CD4-positive, CD25-positive, alpha-beta regulatory T cell (primary cell): ENCODE data around the gene CHCHD3. TPM values are rescaled to one million over a fixed set of nuclear protein-coding genes. Genes with fewer than 3 reads are reported as not detected.

Experiments used
- ATAC-seq, 2 donors: fragments of 150-1000 bp; cut with Tn5 transposase; one replicate each; pipeline ENCODE4 v1.10.0; 2021; ENCODE audit warnings: low read depth in 2 of 2, moderate number of reproducible peaks in 2 of 2, moderate library complexity in 1 of 2
- DNase-seq, 3 donors: peaks; one replicate each; pipeline versions ENCODE4 v3.0.0 to v3.0.0-alpha.2; 2012 to 2022; ENCODE audit warnings: mixed read lengths in 1 of 3
- H3K27ac ChIP-seq: one replicate; pipeline ENCODE4 v1.7.0; 2013; ENCODE audit warnings: mild to moderate bottlenecking, low read length; ENCODE audit not compliant: insufficient read depth, poor library complexity, severe bottlenecking
- H3K27me3 ChIP-seq: one replicate; pipeline ENCODE4 v1.7.0; 2013; ENCODE audit warnings: low read length; ENCODE audit not compliant: control insufficient read depth, insufficient read depth
- H3K36me3 ChIP-seq: one replicate; pipeline ENCODE4 v1.7.0; 2013; ENCODE audit warnings: mild to moderate bottlenecking, low read length, moderate library complexity; ENCODE audit not compliant: control insufficient read depth, insufficient read depth
- H3K4me1 ChIP-seq: 2 replicates; pipeline ENCODE4 v1.7.0; 2013; ENCODE audit warnings: mild to moderate bottlenecking, low read length; ENCODE audit not compliant: insufficient read depth, control insufficient read depth, poor library complexity, severe bottlenecking
- H3K4me3 ChIP-seq: one replicate; pipeline ENCODE4 v1.7.0; 2013; ENCODE audit warnings: low read depth, mild to moderate bottlenecking, low read length, moderate library complexity
- H3K9me3 ChIP-seq, 2 experiments: 1 replicate in 1 of 2; 2 replicates in 1 of 2; pipeline ENCODE4 v1.7.0; 2013; ENCODE audit warnings: low read length in 2 of 2, mild to moderate bottlenecking in 1 of 2, moderate library complexity in 1 of 2; ENCODE audit not compliant: control insufficient read depth in 2 of 2
- H3K27ac Mint-ChIP-seq, 3 donors: one replicate each; pipeline ENCODE4 v1.8.0; 2020 to 2022; ENCODE audit warnings: mild to moderate bottlenecking in 3 of 3, mixed read lengths in 3 of 3, moderate library complexity in 2 of 3
- H3K27me3 Mint-ChIP-seq: one replicate; pipeline ENCODE4 v1.8.0; 2022; ENCODE audit warnings: mild to moderate bottlenecking, mixed read lengths
- H3K36me3 Mint-ChIP-seq: one replicate; pipeline ENCODE4 v1.8.0; 2020; ENCODE audit warnings: mixed read lengths
- H3K4me1 Mint-ChIP-seq, 4 donors: one replicate each; pipeline ENCODE4 v1.8.0; 2020 to 2022; ENCODE audit warnings: mixed read lengths in 4 of 4, mild to moderate bottlenecking in 1 of 4
- H3K4me3 Mint-ChIP-seq, 4 donors: one replicate each; pipeline ENCODE4 v1.8.0; 2020 to 2022; ENCODE audit warnings: mild to moderate bottlenecking in 4 of 4, mixed read lengths in 4 of 4, moderate library complexity in 3 of 4
- H3K9me3 Mint-ChIP-seq, 7 donors: one replicate each; pipeline ENCODE4 v1.8.0; 2020 to 2022; ENCODE audit warnings: mixed read lengths in 7 of 7, mild to moderate bottlenecking in 3 of 7, moderate library complexity in 2 of 7
- polyA plus RNA-seq, 4 donors: library from polyadenylated mRNA; unstranded; fragments of 300-500 nt; fragmentation: Illumina TruSeq; gene quantifications; one replicate each; pipeline ENCODE4 v1.2.3, GENCODE V29; 2021
- total RNA-seq: library from RNA; stranded (reverse); gene quantifications from one replicate; pipeline ENCODE4 v1.2.3, GENCODE V29; 2022

Gene CHCHD3
- total and polyA plus RNA-seq, 5 donors from 2014 or later: 31.5 to 63.2 (median 43.3) TPM

- no peaks in the 10 kb centered on the region for H3K4me1 ChIP-seq
- no peak overlapping the region for H3K4me3 ChIP-seq
- Mint-ChIP-seq H3K27me3 (no peaks in the 10 kb centered on the region), H3K4me3 (no peak overlapping the region), H3K27ac (no peak overlapping the region), H3K9me3 (peaks cover 0 to 5% (median 0%) of the 10 kb centered on the region in 7 donors), H3K4me1 (peaks cover 3 to 12% (median 6%) of the 10 kb centered on the region in 4 donors), H3K36me3 (peaks cover 15% of the 10 kb centered on the region)
- DNase-seq (no peak), ATAC-seq (no peak)
- H3K27ac ChIP-seq: no peak overlapping the region
- peaks cover 0 to 2% of the 10 kb centered on the region in 2 experiments for H3K9me3 ChIP-seq
- peaks cover 5% of the 10 kb centered on the region for H3K36me3 ChIP-seq
- no peaks in the 10 kb centered on the region for H3K27me3 ChIP-seq
These were observed 56.8 kb downstream of the CHCHD3 start for GRCh38 chr7:133025056-133025455.

GRCh38 chr7:133024596-133024995, 57.3 kb downstream of the CHCHD3 start:
- H3K4me3 ChIP-seq: no peak overlapping the region
- Mint-ChIP-seq H3K27ac (no peak overlapping the region), H3K4me3 (no peak overlapping the region), H3K36me3 (peaks cover 16% of the 10 kb centered on the region), H3K27me3 (no peaks in the 10 kb centered on the region), H3K9me3 (peaks cover 0 to 5% (median 0%) of the 10 kb centered on the region in 7 donors), H3K4me1 (peaks cover 3 to 9% (median 5%) of the 10 kb centered on the region in 4 donors)
- peaks cover 0 to 2% of the 10 kb centered on the region in 2 experiments for H3K9me3 ChIP-seq
- ATAC-seq: no peak
- no peak overlapping the region for H3K27ac ChIP-seq
- no peak for DNase-seq
- peaks cover 5% of the 10 kb centered on the region for H3K36me3 ChIP-seq
- H3K27me3 ChIP-seq: no peaks in the 10 kb centered on the region
- H3K4me1 ChIP-seq: no peaks in the 10 kb centered on the region

- Mint-ChIP-seq H3K27me3 (no peaks in the 10 kb centered on the region), H3K36me3 (peaks cover 20% of the 10 kb centered on the region), H3K27ac (no peak overlapping the region), H3K4me1 (peaks cover 0 to 10% (median 6%) of the 10 kb centered on the region in 4 donors), H3K9me3 (peaks cover 0 to 5% (median 0%) of the 10 kb centered on the region in 7 donors), H3K4me3 (no peak overlapping the region)
- peaks cover 5% of the 10 kb centered on the region for H3K36me3 ChIP-seq
- DNase-seq (no peak), ATAC-seq (no peak)
- peaks cover 0 to 2% of the 10 kb centered on the region in 2 experiments for H3K9me3 ChIP-seq
- no peaks in the 10 kb centered on the region for H3K27me3 ChIP-seq
- no peak overlapping the region for H3K27ac ChIP-seq
- H3K4me3 ChIP-seq: no peak overlapping the region
- H3K4me1 ChIP-seq: no peaks in the 10 kb centered on the region
These were observed 58.4 kb downstream of the CHCHD3 start for GRCh38 chr7:133023370-133024071.

- peaks cover 5% of the 10 kb centered on the region for H3K36me3 ChIP-seq
- H3K27ac Mint-ChIP-seq: no peak overlapping the region
- peaks cover 0 to 5% (median 0%) of the 10 kb centered on the region in 7 donors for H3K9me3 Mint-ChIP-seq
- peaks cover 0 to 10% (median 7%) of the 10 kb centered on the region in 4 donors for H3K4me1 Mint-ChIP-seq
- peaks cover 20% of the 10 kb centered on the region for H3K36me3 Mint-ChIP-seq
- H3K4me3 ChIP-seq: no peak overlapping the region
- H3K27me3 ChIP-seq: no peaks in the 10 kb centered on the region
- H3K4me3 Mint-ChIP-seq: no peak overlapping the region
- peaks cover 0 to 2% of the 10 kb centered on the region in 2 experiments for H3K9me3 ChIP-seq
- no peaks in the 10 kb centered on the region for H3K4me1 ChIP-seq
- H3K27ac ChIP-seq: no peak overlapping the region
- ATAC-seq (no peak), DNase-seq (no peak)
- no peaks in the 10 kb centered on the region for H3K27me3 Mint-ChIP-seq
These were observed 59.2 kb downstream of the CHCHD3 start for GRCh38 chr7:133022661-133023060.

- H3K4me3 Mint-ChIP-seq: no peak overlapping the region
- ATAC-seq: no peak
- H3K27ac Mint-ChIP-seq: no peak overlapping the region
These were observed 60.7 kb downstream of the CHCHD3 start for GRCh38 chr7:133021196-133021595.

GRCh38 chr7:133020496-133020895, 61.4 kb downstream of the CHCHD3 start:
- H3K4me1 Mint-ChIP-seq: peaks cover 3 to 16% (median 11%) of the 10 kb centered on the region in 4 donors
- Histone ChIP-seq H3K4me1 (no peaks in the 10 kb centered on the region), H3K27ac (no peak overlapping the region), H3K27me3 (no peaks in the 10 kb centered on the region), H3K9me3 (no peaks in the 10 kb centered on the region), H3K4me3 (no peak overlapping the region), H3K36me3 (peaks cover 8% of the 10 kb centered on the region)
- DNase-seq (no peak), ATAC-seq (no peak)
- H3K9me3 Mint-ChIP-seq: peaks cover 0 to 2% (median 0%) of the 10 kb centered on the region in 7 donors
- no peak overlapping the region for H3K27ac Mint-ChIP-seq
- peaks cover 24% of the 10 kb centered on the region for H3K36me3 Mint-ChIP-seq
- no peaks in the 10 kb centered on the region for H3K27me3 Mint-ChIP-seq
- no peak overlapping the region for H3K4me3 Mint-ChIP-seq

More at GRCh38 chr7:133021196-133021595, 60.7 kb downstream of the CHCHD3 start:
- Histone ChIP-seq H3K9me3 (no peaks in the 10 kb centered on the region), H3K36me3 (peaks cover 8% of the 10 kb centered on the region), H3K4me1 (no peaks in the 10 kb centered on the region), H3K4me3 (no peak overlapping the region), H3K27me3 (no peaks in the 10 kb centered on the region), H3K27ac (no peak overlapping the region)
- H3K27me3 Mint-ChIP-seq: no peaks in the 10 kb centered on the region
- H3K9me3 Mint-ChIP-seq: no peaks in the 10 kb centered on the region
- peaks cover 20% of the 10 kb centered on the region for H3K36me3 Mint-ChIP-seq
- peaks cover 0 to 14% (median 10%) of the 10 kb centered on the region in 4 donors for H3K4me1 Mint-ChIP-seq
- DNase-seq: no peak

- no peaks in the 10 kb centered on the region for H3K9me3 ChIP-seq
- peaks cover 7% of the 10 kb centered on the region for H3K36me3 ChIP-seq
- H3K4me1 Mint-ChIP-seq: peaks cover 4 to 16% (median 11%) of the 10 kb centered on the region in 4 donors
- H3K27me3 ChIP-seq: no peaks in the 10 kb centered on the region
- ATAC-seq: no peak
- no peaks in the 10 kb centered on the region for H3K27me3 Mint-ChIP-seq
- no peaks in the 10 kb centered on the region for H3K4me1 ChIP-seq
- DNase-seq: no peak
- no peak overlapping the region for H3K27ac ChIP-seq
- peaks cover 0 to 2% (median 0%) of the 10 kb centered on the region in 7 donors for H3K9me3 Mint-ChIP-seq
- peaks cover 24% of the 10 kb centered on the region for H3K36me3 Mint-ChIP-seq
- H3K4me3 Mint-ChIP-seq: no peak overlapping the region
- no peak overlapping the region for H3K4me3 ChIP-seq
- H3K27ac Mint-ChIP-seq: no peak overlapping the region
These were observed 62.3 kb downstream of the CHCHD3 start for GRCh38 chr7:133019590-133019989.

- peaks cover 0 to 2% (median 0%) of the 10 kb centered on the region in 7 donors for H3K9me3 Mint-ChIP-seq
- no peak overlapping the region for H3K27ac Mint-ChIP-seq
- ATAC-seq: no peak
- no peaks in the 10 kb centered on the region for H3K9me3 ChIP-seq
- no peaks in the 10 kb centered on the region for H3K27me3 Mint-ChIP-seq
- H3K4me1 ChIP-seq: no peaks in the 10 kb centered on the region
- H3K4me3 ChIP-seq: no peak overlapping the region
- H3K27ac ChIP-seq: no peak overlapping the region
- peaks cover 18% of the 10 kb centered on the region for H3K36me3 Mint-ChIP-seq
- no peak for DNase-seq
- peaks cover 7% of the 10 kb centered on the region for H3K36me3 ChIP-seq
- H3K27me3 ChIP-seq: no peaks in the 10 kb centered on the region
- H3K4me3 Mint-ChIP-seq: no peak overlapping the region
- peaks cover 4 to 18% (median 15%) of the 10 kb centered on the region in 4 donors for H3K4me1 Mint-ChIP-seq
These were observed 65.3 kb downstream of the CHCHD3 start for GRCh38 chr7:133016604-133017003.
